Measurements from ENCODE around the gene KCNJ3. TPM values are rescaled to one million over a fixed set of nuclear protein-coding genes. Genes with fewer than 3 reads are reported as not detected.

KCNJ3 gene
- total RNA-seq, 1 experiment from 2014 or later, result 0.11 TPM

DNA sequence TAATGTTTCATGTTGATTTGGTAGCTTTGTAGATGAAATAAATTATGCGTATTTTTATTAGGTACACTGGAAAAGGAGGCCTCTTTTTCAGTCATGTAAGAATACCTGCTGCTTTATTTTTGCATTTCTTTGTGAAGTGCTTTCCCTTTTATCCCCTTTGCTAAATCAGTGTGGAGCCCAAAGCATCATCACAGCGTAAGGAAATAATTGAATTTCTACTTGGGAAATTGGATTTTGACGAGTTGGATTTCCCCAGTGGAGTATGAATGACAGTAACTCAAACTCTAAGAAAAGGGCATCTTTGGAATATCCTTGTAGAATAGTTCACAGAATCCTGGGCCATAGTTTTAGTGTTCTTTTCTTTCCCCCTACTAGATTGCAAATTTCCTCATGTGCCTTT, 97.2 kb downstream of the KCNJ3 start:
- Mint-ChIP-seq H3K27ac (no peak overlapping the region; a peak in 1 of 7 replicates), H3K4me1 (peaks cover 9% of the 10 kb centered on the region in 2 experiments), H3K36me3 (ENCODE audit: insufficient read depth in 1 of 3, low read depth in 3 of 3) (no peaks in the 10 kb centered on the region), H3K9me3 (no peaks in the 10 kb centered on the region), H3K27me3 (ENCODE audit: low read depth) (no peaks in the 10 kb centered on the region), H3K4me3 (no peak overlapping the region)
- Histone ChIP-seq H3K4ac (ENCODE audit: low read depth, low read length) (no peak overlapping the region), H3K23me2 (ENCODE audit: insufficient read length, low read depth, low read length, poor library complexity, severe bottlenecking) (no peaks in the 10 kb centered on the region), H3T11ph (ENCODE audit: low read length) (no peak overlapping the region), H3K4me2 (ENCODE audit: insufficient read depth, insufficient read length, low read length) (no peak overlapping the region), H2BK15ac (ENCODE audit: low read depth, low read length) (no peak overlapping the region), H3K23ac (ENCODE audit: insufficient read length, low read depth, low read length) (no peak overlapping the region), H3K79me1 (ENCODE audit: insufficient read depth, low read depth, low read length, poor library complexity, severe bottlenecking) (no peaks in the 10 kb centered on the region), H4K20me1 (ENCODE audit: control insufficient read depth, insufficient read depth, insufficient read length) (no peaks in the 10 kb centered on the region), H4K8ac (replicated peaks; ENCODE audit: insufficient read length, low read depth, low read length) (no peak overlapping the region), H4K5ac (ENCODE audit: insufficient read length, low read depth, low read length) (no peak overlapping the region), H3K14ac (ENCODE audit: insufficient read depth, low read length) (no peak overlapping the region), H2BK20ac (ENCODE audit: low read depth, low read length, poor library complexity, severe bottlenecking) (no peak overlapping the region), H2BK12ac (ENCODE audit: insufficient read length, low read depth, low read length) (no peak overlapping the region), H3K9ac (ENCODE audit: extremely low read depth, insufficient read length, low read length) (no peak overlapping the region), H3K27ac (ENCODE audit: insufficient read length, low read depth, low read length) (no peak overlapping the region), H2AK5ac (ENCODE audit: insufficient read length, low read length) (no peak overlapping the region), H3K9me3 (ENCODE audit: control insufficient read depth, low read depth, low read length) (no peaks in the 10 kb centered on the region), H4K91ac (ENCODE audit: insufficient read length, low read depth, low read length) (no peak overlapping the region), H3K27me3 (ENCODE audit: insufficient read depth, low read length) (no peaks in the 10 kb centered on the region), H3K4me1 (ENCODE audit: insufficient read depth, low read length) (peaks cover 2% of the 10 kb centered on the region; the same call in 1 of the 2 replicates), H3K56ac (ENCODE audit: insufficient read length, low read depth, low read length) (no peak overlapping the region), H3K79me2 (ENCODE audit: insufficient read depth, low read length) (no peaks in the 10 kb centered on the region), H2AFZ (ENCODE audit: low read length) (no peak overlapping the region), H2BK120ac (ENCODE audit: low read depth, low read length, poor library complexity, severe bottlenecking) (no peak overlapping the region), H2BK5ac (ENCODE audit: insufficient read length, low read length) (no peak overlapping the region), H3K18ac (ENCODE audit: insufficient read length, low read depth, low read length) (no peak overlapping the region)
- TF ChIP-seq, protein P1, sequence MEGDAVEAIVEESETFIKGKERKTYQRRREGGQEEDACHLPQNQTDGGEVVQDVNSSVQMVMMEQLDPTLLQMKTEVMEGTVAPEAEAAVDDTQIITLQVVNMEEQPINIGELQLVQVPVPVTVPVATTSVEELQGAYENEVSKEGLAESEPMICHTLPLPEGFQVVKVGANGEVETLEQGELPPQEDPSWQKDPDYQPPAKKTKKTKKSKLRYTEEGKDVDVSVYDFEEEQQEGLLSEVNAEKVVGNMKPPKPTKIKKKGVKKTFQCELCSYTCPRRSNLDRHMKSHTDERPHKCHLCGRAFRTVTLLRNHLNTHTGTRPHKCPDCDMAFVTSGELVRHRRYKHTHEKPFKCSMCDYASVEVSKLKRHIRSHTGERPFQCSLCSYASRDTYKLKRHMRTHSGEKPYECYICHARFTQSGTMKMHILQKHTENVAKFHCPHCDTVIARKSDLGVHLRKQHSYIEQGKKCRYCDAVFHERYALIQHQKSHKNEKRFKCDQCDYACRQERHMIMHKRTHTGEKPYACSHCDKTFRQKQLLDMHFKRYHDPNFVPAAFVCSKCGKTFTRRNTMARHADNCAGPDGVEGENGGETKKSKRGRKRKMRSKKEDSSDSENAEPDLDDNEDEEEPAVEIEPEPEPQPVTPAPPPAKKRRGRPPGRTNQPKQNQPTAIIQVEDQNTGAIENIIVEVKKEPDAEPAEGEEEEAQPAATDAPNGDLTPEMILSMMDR (conservative IDR thresholded peaks at IDR 0.05), result no peak
- 100% methylated on average over 1 of the region's 3 CpGs for whole genome bisulfite sequencing (ENCODE audit: extremely low coverage, insufficient read length, low lambda C conversion rate)
- DNase-seq, result no peak
